Measurements from ENCODE around the gene TMEM100. TPM values are rescaled to one million over a fixed set of nuclear protein-coding genes. Genes with fewer than 3 reads are reported as not detected.

TMEM100 gene
- 1 to 10 TPM in 2 of 4 donors, under 1 TPM in 1, not detected in 1; 1.00 to 7.8 (median 4.1) TPM for total RNA-seq

- intact Hi-C loops (cut with DNase I; ENCODE audit: low total_unique reads), result no loop called here
- Histone ChIP-seq H3K9me3 (no peaks in the 10 kb centered on the region), H3K4me1 (peaks cover 0 to 7% (median 6%) of the 10 kb centered on the region in 4 donors), H3K4me3 (peak within 1 kb of the TSS; percentile 17 to 40 (median 18)), H3K27me3 (peaks cover 6% of the 10 kb centered on the region), H3K27ac (peak within 1 kb of the TSS; percentile 63 to 80 (median 76)), H3K36me3 (no peaks in the 10 kb centered on the region)
- DNase-seq, result no peak
- in situ Hi-C loops (cut with MboI; ENCODE audit: low pct_ligation_motif_present in 1 of 4, low pct_unique_long_range_greater_than_20kb in 1 of 4, low sequenced_read_pairs in 3 of 4), result loop anchor here in 1 of 4 donors (10.0 kb wide), 1 partner anchor 198 kb away; no protein-coding TSS in a partner anchor
- TF ChIP-seq POLR2A (IDR thresholded peaks at IDR 0.05) (peak; percentile 49), EP300 (IDR thresholded peaks at IDR 0.05; ENCODE audit: low read depth) (no peak), POLR2AphosphoS5 (IDR thresholded peaks at IDR 0.05) (peak; percentile 30 to 51 (median 47)), CTCF (IDR thresholded peaks at IDR 0.05) (no peak)
- WGBS, 2 donors (ENCODE audit: low coverage in 1 of 2), result 28 to 30% methylated on average over 7 to 12 of the region's 12 CpGs
Measured at GRCh38 chr17:55722742-55723487, at the start of gene TMEM100. TSS of gene TMEM100 (minus strand) at chr17:55722864. CDS start at chr17:55721070, 1,794 bp downstream.

- DNase-seq, result no peak
- Histone ChIP-seq H3K27me3 (no peaks in the 10 kb centered on the region), H3K4me3 (no peak overlapping the region), H3K9me3 (no peaks in the 10 kb centered on the region), H3K4me1 (peaks cover 0 to 8% (median 4%) of the 10 kb centered on the region in 4 donors), H3K27ac (no peak overlapping the region), H3K36me3 (peaks cover 0 to 24% (median 8%) of the 10 kb centered on the region in 4 donors)
- in situ Hi-C loops (cut with MboI; ENCODE audit: low pct_ligation_motif_present in 1 of 4, low pct_unique_long_range_greater_than_20kb in 1 of 4, low sequenced_read_pairs in 3 of 4) (loop anchor here in 3 of 4 donors (5.0 to 25.0 kb wide), 3 partner anchors 235 to 785 kb away; no protein-coding TSS in a partner anchor), intact Hi-C loops (cut with DNase I; ENCODE audit: low total_unique reads) (no loop called here)
- WGBS, 2 donors (ENCODE audit: low coverage in 1 of 2), result 85 to 94% methylated on average over 5 to 7 of the region's 7 CpGs
- TF ChIP-seq EP300 (IDR thresholded peaks at IDR 0.05; ENCODE audit: low read depth), result no peak
- no peak for TF ChIP-seq POLR2AphosphoS5 (IDR thresholded peaks at IDR 0.05)
- TF ChIP-seq POLR2A (IDR thresholded peaks at IDR 0.05), result no peak
- no peak for TF ChIP-seq CTCF (IDR thresholded peaks at IDR 0.05)
Measured at GRCh38 chr17:55772086-55772485, 49.4 kb upstream of the TMEM100 start.

GRCh38 chr17:55770196-55770870, 47.7 kb upstream of the TMEM100 start:
- Histone ChIP-seq H3K9me3 (no peaks in the 10 kb centered on the region), H3K4me1 (peaks cover 0 to 8% (median 4%) of the 10 kb centered on the region in 4 donors), H3K27ac (peak overlapping the region in 2 of 4 donors; percentile 9 to 47), H3K27me3 (no peaks in the 10 kb centered on the region), H3K36me3 (peaks cover 0 to 12% (median 5%) of the 10 kb centered on the region in 4 donors), H3K4me3 (no peak overlapping the region)
- 38 to 51% methylated on average over 4 of the region's 4 CpGs for WGBS, 2 donors (ENCODE audit: low coverage in 1 of 2)
- in situ Hi-C loops (cut with MboI; ENCODE audit: low pct_ligation_motif_present in 1 of 4, low pct_unique_long_range_greater_than_20kb in 1 of 4, low sequenced_read_pairs in 3 of 4) (loop anchor here in 3 of 4 donors (5.0 to 25.0 kb wide), 3 partner anchors 233 to 783 kb away; no protein-coding TSS in a partner anchor), intact Hi-C loops (cut with DNase I; ENCODE audit: low total_unique reads) (loop anchor here (2.0 kb wide), 1 partner anchor 244 kb away; no protein-coding TSS in a partner anchor)
- TF ChIP-seq CTCF (IDR thresholded peaks at IDR 0.05) (peak; percentile 46 to 70 (median 59)), POLR2A (IDR thresholded peaks at IDR 0.05) (no peak)
- DNase-seq, result no peak

GRCh38 chr17:55769625-55770000, 46.9 kb upstream of the TMEM100 start:
- TF ChIP-seq POLR2AphosphoS5 (IDR thresholded peaks at IDR 0.05), result no peak
- TF ChIP-seq POLR2A (IDR thresholded peaks at IDR 0.05), result no peak
- no peak for TF ChIP-seq EP300 (IDR thresholded peaks at IDR 0.05; ENCODE audit: low read depth)
- Histone ChIP-seq H3K36me3 (peaks cover 0 to 12% (median 5%) of the 10 kb centered on the region in 4 donors), H3K27ac (peak overlapping the region in 2 of 4 donors; percentile 9 to 47), H3K4me1 (peaks cover 0 to 8% (median 4%) of the 10 kb centered on the region in 4 donors), H3K4me3 (no peak overlapping the region), H3K9me3 (no peaks in the 10 kb centered on the region), H3K27me3 (no peaks in the 10 kb centered on the region)
- intact Hi-C loops (cut with DNase I; ENCODE audit: low total_unique reads), result no loop called here
- peak; percentile 17 for DNase-seq
- in situ Hi-C loops (cut with MboI; ENCODE audit: low pct_ligation_motif_present in 1 of 4, low pct_unique_long_range_greater_than_20kb in 1 of 4, low sequenced_read_pairs in 3 of 4), result loop anchor here in 2 of 4 donors (5.0 to 25.0 kb wide), 3 partner anchors 232 to 782 kb away; no protein-coding TSS in a partner anchor
- WGBS, 2 donors (ENCODE audit: low coverage in 1 of 2), result 63 to 76% methylated on average over 4 to 6 of the region's 6 CpGs

Measured in transverse colon (tissue), 4 donors.